AG09309 (cell line): ENCODE data around the gene CYCS.
A peak's percentile ranks its signal among the peaks of the same experiment; 100 is the strongest.
"Not testable (repeated sequence)": the region's sequence is repeated elsewhere in the genome, so short reads cannot be mapped to it uniquely, and the experiment has no call there.

ENCODE experiments used
- DNase-seq: peaks from one replicate; pipeline ENCODE4 v3.0.0-alpha.2; 2010; ENCODE audit warnings: low read depth
- H3K4me3 ChIP-seq: 2 replicates; pipeline ENCODE4 v1.5.1; 2011; ENCODE audit warnings: mild to moderate bottlenecking, low read depth, low read length, moderate library complexity; ENCODE audit not compliant: control insufficient read depth
- CTCF ChIP-seq: IDR thresholded peaks from 2 replicates; pipeline ENCODE4 v1.5.1; 2011; ENCODE audit warnings: mild to moderate bottlenecking, low read depth, low read length, inconsistent platforms; ENCODE audit not compliant: insufficient read depth, control insufficient read depth; ENCODE audit errors: missing control alignments

Gene CYCS

GRCh38 chr7:25167262-25167843 is 42.3 kb upstream of the CYCS start:
- TF ChIP-seq CTCF = no peak
- DNase-seq = no peak
- H3K4me3 ChIP-seq = no peak overlapping the region

DNA sequence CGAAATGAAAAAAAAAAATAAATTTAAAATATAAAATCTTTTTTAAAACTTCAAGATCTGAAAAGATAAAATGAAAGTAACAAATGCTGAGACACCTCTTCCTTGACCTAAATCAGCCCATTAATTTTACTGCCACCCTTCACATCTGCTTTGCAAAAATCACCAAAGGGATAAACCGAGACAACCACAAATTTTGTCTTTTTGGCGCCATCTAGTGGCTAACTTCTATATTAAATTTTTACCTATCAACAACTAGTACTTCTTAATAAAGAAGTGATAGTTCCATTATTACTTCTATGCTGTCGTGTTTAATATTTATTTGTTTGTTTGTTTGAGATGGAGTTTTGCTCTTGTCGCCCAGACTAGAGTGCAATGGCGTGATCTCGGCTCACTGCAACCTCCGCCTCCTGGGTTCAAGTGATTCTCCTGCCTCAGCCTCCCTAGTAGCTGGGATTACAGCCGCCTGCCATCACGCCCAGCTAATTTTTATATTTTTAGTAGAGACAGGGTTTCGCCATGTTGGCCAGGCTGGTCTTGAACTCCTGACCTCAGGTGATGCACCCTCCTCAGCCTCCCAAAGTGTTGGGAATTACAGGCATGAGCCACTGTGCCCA is 35.0 kb upstream of the CYCS start:
- TF ChIP-seq CTCF = peak; percentile 37
- H3K4me3 ChIP-seq = not testable (repeated sequence)
- DNase-seq = peak; percentile 25

GRCh38 chr7:25158966-25159365 is 33.9 kb upstream of the CYCS start:
- H3K4me3 ChIP-seq = no peak overlapping the region
- no peak for TF ChIP-seq CTCF
- DNase-seq = no peak

- DNase-seq = no peak
- H3K4me3 ChIP-seq = no peak overlapping the region
- no peak for TF ChIP-seq CTCF
Observed at GRCh38 chr7:25151773-25152172, 26.7 kb upstream of the CYCS start.

GRCh38 chr7:25149836-25150235 is 24.8 kb upstream of the CYCS start:
- no peak for TF ChIP-seq CTCF
- DNase-seq = no peak
- H3K4me3 ChIP-seq = no peak overlapping the region

DNA sequence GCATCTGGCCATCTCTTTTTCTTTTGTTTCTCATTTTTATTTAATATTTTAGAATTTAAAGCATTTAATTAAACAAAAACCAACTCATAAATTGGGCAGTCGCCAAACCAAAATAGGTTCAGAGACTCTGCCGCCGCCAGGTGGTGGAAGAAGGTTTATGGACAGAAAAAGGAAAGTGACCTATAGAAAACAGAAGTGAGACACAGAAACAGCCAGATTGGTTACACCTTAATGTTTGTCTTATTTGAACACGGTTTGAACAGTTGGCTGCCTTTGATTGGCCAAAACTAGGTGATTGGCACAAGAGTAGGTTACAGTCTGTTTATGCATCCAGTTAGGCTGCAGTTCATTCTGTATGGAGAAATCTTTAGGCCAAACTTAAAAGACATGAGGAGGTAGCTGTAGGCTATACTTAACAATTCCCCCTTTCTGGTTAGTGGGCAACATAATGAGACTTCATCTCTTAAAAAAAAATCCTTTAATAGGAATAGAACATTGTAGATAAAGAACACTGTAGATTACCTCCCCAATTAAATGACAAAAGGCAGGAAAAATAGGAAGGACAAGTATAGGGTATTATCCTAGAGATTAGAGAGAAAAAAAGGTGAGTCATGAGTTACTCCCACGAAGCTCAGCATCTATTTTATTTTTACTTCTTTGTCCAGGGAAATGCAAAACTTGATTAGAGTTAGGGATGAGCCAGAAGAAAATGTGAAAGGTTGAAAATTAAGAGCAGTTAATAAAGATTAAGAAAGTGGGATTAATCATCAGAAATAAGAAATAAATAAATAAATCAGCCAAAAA is 23.9 kb upstream of the CYCS start:
- TF ChIP-seq CTCF = no peak
- H3K4me3 ChIP-seq = no peak overlapping the region
- DNase-seq = no peak
